GM19468 (cell line): ENCODE data around the gene PM20D1.

Source experiments
- ATAC-seq: cut with Tn5 transposase; IDR thresholded peaks from one replicate; pipeline ENCODE4 v1.9.1; 2021; ENCODE audit warnings: mild to moderate bottlenecking, moderate library complexity, moderate number of reproducible peaks; ENCODE audit not compliant: unreplicated experiment; ENCODE audit errors: extremely low read depth

PM20D1 gene

GRCh38 chr1:205810448-205811157 lies 39.3 kb downstream of the PM20D1 start:
- ATAC-seq: no peak

GRCh38 chr1:205809942-205810345 lies 40.0 kb downstream of the PM20D1 start:
- ATAC-seq: no peak

GRCh38 chr1:205809469-205809868 lies 40.5 kb downstream of the PM20D1 start:
- no peak for ATAC-seq

GRCh38 chr1:205805082-205805711 lies 44.7 kb downstream of the PM20D1 start:
- ATAC-seq: no peak

- ATAC-seq: no peak
These were observed 45.3 kb downstream of the PM20D1 start for GRCh38 chr1:205804605-205805004.

GRCh38 chr1:205803986-205804385 lies 45.9 kb downstream of the PM20D1 start:
- ATAC-seq: no peak

GRCh38 chr1:205802060-205802459 lies 47.9 kb downstream of the PM20D1 start:
- ATAC-seq: no peak

- ATAC-seq: no peak
These were observed 48.8 kb downstream of the PM20D1 start for GRCh38 chr1:205800981-205801703.

GRCh38 chr1:205800427-205800826 lies 49.5 kb downstream of the PM20D1 start:
- no peak for ATAC-seq

- no peak for ATAC-seq
These were observed 51.4 kb downstream of the PM20D1 start for GRCh38 chr1:205798577-205798976.

GRCh38 chr1:205797168-205797567 lies 52.8 kb downstream of the PM20D1 start:
- no peak for ATAC-seq

GRCh38 chr1:205794011-205794730 lies 55.8 kb downstream of the PM20D1 start:
- ATAC-seq: peak; percentile 46

- ATAC-seq: no peak
These were observed 56.8 kb downstream of the PM20D1 start for GRCh38 chr1:205792961-205793673.

GRCh38 chr1:205792481-205792881 lies 57.5 kb downstream of the PM20D1 start:
- ATAC-seq: peak; percentile 14

- ATAC-seq: no peak
These were observed 58.3 kb downstream of the PM20D1 start for GRCh38 chr1:205791568-205792180.

GRCh38 chr1:205787287-205787916 lies 62.5 kb downstream of the PM20D1 start:
- ATAC-seq: no peak

- ATAC-seq: no peak
These were observed 63.3 kb downstream of the PM20D1 start for GRCh38 chr1:205786601-205787000.

GRCh38 chr1:205785446-205785845 lies 64.5 kb downstream of the PM20D1 start:
- ATAC-seq: no peak

GRCh38 chr1:205783904-205784303 lies 66.0 kb downstream of the PM20D1 start:
- no peak for ATAC-seq
